ENCODE data around the gene CD200R1.
A peak's percentile ranks its signal among the peaks of the same experiment; 100 is the strongest.

The CD200R1 gene

GRCh38 chr3:112967828-112968227 lies 7.1 kb downstream of the CD200R1 start:
- Histone ChIP-seq H3K4me3 (replicated peaks; ENCODE audit: insufficient read depth, low read length) (no peak overlapping the region), H3K27me3 (ENCODE audit: insufficient read depth, poor library complexity, severe bottlenecking) (no peaks in the 10 kb centered on the region), H3K27ac (replicated peaks) (peak overlapping the region; percentile 46)
- peak in 1 of 2 experiments; percentile 60 for DNase-seq (ENCODE audit: low read depth in 1 of 2, low spot score in 1 of 2)
- TF ChIP-seq SPI1 (IDR thresholded peaks at IDR 0.05; ENCODE audit: borderline replicate concordance, low read depth) (no peak), CTCF (IDR thresholded peaks at IDR 0.05; ENCODE audit: insufficient read depth, low read length) (no peak), GABPA (IDR thresholded peaks at IDR 0.05; ENCODE audit: low read depth) (no peak)

GRCh38 chr3:112967425-112967824 lies 7.5 kb downstream of the CD200R1 start:
- DNase-seq (ENCODE audit: low read depth in 1 of 2, low spot score in 1 of 2), result no peak
- peak overlapping the region; percentile 46 for H3K27ac ChIP-seq (replicated peaks)
- H3K27me3 ChIP-seq (ENCODE audit: insufficient read depth, poor library complexity, severe bottlenecking), result no peaks in the 10 kb centered on the region
- H3K4me3 ChIP-seq (replicated peaks; ENCODE audit: insufficient read depth, low read length), result no peak overlapping the region
- TF ChIP-seq CTCF (IDR thresholded peaks at IDR 0.05; ENCODE audit: insufficient read depth, low read length), result no peak
- no peak for TF ChIP-seq POLR2AphosphoS5 (IDR thresholded peaks at IDR 0.05; ENCODE audit: low read depth)

- peak; percentile 24 to 42 for DNase-seq (ENCODE audit: low read depth in 1 of 2, low spot score in 1 of 2)
- peak overlapping the region; percentile 46 for H3K27ac ChIP-seq (replicated peaks)
- H3K4me3 ChIP-seq (replicated peaks; ENCODE audit: insufficient read depth, low read length), result no peak overlapping the region
- TF ChIP-seq GABPA (IDR thresholded peaks at IDR 0.05; ENCODE audit: low read depth), result no peak
- no peak for TF ChIP-seq POLR2AphosphoS5 (IDR thresholded peaks at IDR 0.05; ENCODE audit: low read depth)
- no peak for TF ChIP-seq REST (IDR thresholded peaks at IDR 0.05; ENCODE audit: insufficient replicate concordance, low read depth)
- TF ChIP-seq CTCF (IDR thresholded peaks at IDR 0.05; ENCODE audit: insufficient read depth, low read length), result no peak
- TF ChIP-seq SPI1 (IDR thresholded peaks at IDR 0.05; ENCODE audit: borderline replicate concordance, low read depth), result peak; percentile 38; the same call in 1 of the 2 replicates
- no peaks in the 10 kb centered on the region for H3K27me3 ChIP-seq (ENCODE audit: insufficient read depth, poor library complexity, severe bottlenecking)
Observed at GRCh38 chr3:112966633-112967032, 8.3 kb downstream of the CD200R1 start.

- no peaks in the 10 kb centered on the region for H3K27me3 ChIP-seq (ENCODE audit: insufficient read depth, poor library complexity, severe bottlenecking)
- peak overlapping the region; percentile 5 for H3K27ac ChIP-seq (replicated peaks)
- no peak overlapping the region for H3K4me3 ChIP-seq (replicated peaks; ENCODE audit: insufficient read depth, low read length)
- TF ChIP-seq SPI1 (IDR thresholded peaks at IDR 0.05; ENCODE audit: borderline replicate concordance, low read depth) (peak; percentile 18; the same call in 1 of the 2 replicates), REST (IDR thresholded peaks at IDR 0.05; ENCODE audit: insufficient replicate concordance, low read depth) (no peak)
- peak in 1 of 2 experiments; percentile 25 for DNase-seq (ENCODE audit: low read depth in 1 of 2, low spot score in 1 of 2)
Observed at GRCh38 chr3:112965656-112966055, 9.2 kb downstream of the CD200R1 start.
